ENCODE data around the gene COQ8B.
"Not testable (repeated sequence)": the region's sequence is repeated elsewhere in the genome, so short reads cannot be mapped to it uniquely, and the experiment has no call there.

COQ8B gene

DNA sequence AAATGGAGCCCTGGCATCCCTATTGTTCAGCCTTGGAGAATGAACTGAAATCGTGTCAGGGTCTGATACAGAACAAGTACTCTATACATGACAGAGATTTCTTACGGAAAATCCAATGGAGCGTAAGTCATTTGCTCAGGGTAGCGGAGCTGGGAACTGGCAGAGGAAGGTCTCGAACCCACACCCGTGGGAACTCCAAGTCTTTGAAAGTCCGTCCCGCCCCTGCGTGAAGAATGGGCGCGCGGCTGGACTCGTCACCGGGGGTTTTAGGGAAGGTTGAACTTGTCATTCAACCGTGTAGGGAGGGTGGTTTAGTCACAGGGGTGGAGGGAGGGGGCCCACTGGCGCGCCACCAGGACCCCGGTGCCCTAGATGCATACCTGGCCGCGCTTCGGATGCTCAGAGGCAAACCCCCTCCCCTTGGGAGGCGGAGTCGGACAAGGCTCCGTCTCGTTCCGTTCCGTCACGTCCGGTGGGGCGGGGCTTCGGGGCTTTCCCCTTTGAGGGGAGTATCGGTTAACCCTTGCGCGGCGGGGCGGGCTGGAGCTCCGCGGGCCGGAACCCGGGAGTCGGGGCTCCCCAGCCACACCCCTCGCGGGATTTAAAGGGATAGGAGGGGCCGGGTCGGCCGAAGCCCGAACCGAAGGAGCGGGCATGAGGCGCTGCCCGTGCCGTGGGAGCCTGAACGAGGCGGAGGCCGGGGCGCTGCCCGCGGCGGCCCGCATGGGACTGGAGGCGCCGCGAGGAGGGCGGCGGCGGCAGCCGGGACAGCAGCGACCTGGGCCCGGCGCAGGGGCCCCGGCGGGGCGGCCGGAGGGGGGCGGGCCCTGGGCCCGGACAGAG is at the start of gene COQ8B, which contains the start of gene ITPKC:
Gene COQ8B (minus strand): TSS at position 405 of the 843 bp plus-strand sequence. CDS start 2,254 bp downstream, outside the sequence.
Gene ITPKC (plus strand): TSS at position 631 of the 843 bp plus-strand sequence. CDS start 24 bp downstream, at position 655.
- peak; percentile 89 for DNase-seq (ENCODE audit: low read depth)

DNA sequence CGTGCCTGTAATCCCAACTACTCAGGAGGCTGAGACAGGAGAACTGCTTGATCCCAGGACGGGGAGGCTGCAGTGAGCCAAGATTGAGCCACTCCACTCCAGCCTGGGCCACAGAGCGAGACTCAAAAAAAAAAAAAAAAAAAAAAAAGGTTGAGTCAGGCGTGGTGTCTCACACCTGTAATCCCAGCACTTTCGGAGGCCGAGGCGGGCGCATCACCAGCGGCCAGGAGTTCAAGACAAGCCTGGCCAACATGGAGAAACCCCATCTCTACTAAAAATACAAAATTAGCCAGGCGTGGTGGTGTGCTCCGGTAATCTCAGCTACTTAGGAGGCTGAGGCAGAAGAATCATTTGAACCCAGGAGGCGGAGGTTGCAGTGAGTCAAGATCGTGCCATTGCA is 49.7 kb upstream of the COQ8B start:
- DNase-seq (ENCODE audit: low read depth), result not testable (repeated sequence)

DNA sequence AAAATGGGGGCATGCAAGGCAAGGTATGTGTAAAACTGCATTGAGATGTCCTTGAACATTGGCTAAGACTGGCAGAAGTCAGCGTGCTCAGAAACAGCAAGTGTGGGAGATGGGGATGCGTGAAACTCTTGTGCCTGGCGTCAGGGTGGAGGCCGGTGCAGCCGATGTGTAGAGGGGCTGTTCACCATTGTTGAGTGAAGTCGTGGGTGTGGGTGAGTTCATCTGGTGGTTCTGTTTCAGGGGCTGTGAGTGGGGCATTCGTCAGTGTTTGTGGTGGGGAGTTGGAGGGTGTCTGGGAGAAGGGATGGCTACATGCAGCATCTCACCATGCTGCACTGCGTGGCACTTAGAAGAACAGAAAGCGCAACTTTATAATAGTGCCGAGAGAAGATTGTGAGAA is 47.3 kb upstream of the COQ8B start:
- DNase-seq (ENCODE audit: low read depth), result no peak

DNA sequence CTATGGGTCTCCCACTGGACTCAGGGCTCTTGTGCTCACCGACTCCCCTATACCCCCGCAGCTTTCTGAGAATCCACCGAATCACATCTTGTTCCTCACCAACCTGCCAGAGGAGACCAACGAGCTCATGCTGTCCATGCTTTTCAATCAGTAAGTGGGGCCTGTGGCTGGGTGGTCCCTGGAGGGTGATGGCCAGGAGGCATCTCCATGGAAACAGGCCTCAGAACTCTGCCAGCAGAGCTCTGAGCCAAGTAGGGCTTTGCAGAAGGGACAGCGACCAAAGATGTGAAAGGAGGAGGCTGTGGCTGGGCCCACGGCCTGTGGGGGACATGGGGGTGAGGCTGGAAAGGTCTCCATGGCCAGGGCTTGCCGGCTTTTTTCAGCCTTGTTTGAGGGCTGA is 46.8 kb upstream of the COQ8B start:
- DNase-seq (ENCODE audit: low read depth), result no peak

DNA sequence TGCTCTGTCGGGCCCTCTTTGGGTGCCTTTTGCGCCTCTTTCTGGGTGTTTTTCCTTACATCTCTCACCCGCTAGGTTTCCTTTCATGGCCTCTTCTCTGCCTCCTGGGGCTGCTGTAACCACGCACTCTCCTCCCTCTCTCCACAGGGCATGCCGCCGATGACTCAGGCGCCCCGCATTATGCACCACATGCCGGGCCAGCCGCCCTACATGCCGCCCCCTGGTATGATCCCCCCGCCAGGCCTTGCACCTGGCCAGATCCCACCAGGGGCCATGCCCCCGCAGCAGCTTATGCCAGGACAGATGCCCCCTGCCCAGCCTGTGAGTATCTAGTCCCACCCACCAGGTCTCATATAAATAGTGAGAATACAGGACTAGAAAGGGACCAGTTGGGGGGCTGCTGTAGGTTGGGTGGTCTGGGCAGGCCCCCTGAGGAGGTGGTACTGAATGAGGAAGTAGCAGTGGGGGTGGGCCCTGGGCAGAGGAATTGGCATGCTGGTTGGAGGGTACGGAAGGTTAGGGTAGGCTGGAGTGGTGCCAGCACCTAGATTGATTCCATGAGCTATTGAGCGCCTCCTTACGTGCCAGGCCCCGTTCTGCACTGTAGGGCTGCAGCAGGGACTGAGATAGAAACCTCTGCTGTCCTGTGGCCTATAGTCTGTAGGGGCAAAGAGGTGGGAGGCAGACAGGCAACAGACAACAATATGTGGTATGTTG is 46.2 kb upstream of the COQ8B start:
- DNase-seq (ENCODE audit: low read depth), result no peak

DNA sequence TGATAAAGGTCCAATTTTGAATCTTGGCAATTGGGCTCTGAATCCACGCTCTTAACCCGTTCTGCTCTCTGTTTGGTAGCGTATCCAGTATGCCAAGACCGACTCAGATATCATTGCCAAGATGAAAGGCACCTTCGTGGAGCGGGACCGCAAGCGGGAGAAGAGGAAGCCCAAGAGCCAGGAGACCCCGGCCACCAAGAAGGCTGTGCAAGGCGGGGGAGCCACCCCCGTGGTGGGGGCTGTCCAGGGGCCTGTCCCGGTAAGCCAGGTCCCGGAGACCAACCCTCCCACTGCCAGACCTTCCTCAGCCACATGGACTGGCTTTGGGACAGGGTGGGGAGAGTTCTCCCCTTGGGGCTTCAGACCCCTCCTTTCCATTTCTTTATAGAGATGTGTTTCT is 42.7 kb upstream of the COQ8B start:
- no peak for DNase-seq (ENCODE audit: low read depth)

DNA sequence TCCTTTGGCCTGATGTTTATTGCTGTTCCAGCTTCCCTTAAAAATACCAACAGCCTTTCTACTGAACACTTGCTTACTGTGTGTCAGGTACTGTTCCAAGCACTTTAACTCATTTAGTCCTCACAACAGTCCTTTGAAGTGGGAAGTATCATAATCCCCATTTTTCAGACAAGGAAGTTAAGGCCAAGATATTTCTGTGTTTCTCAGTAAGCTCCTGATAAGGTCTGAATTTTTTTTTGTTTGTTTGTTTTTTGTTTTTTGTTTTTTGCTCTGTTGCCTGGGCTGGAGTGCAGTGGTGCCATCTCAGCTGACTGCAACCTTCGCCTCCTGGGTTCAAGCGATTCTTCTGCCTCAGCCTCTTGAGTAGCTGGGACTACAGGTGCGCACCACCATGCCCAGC is 41.8 kb upstream of the COQ8B start:
- no peak for DNase-seq (ENCODE audit: low read depth)

DNA sequence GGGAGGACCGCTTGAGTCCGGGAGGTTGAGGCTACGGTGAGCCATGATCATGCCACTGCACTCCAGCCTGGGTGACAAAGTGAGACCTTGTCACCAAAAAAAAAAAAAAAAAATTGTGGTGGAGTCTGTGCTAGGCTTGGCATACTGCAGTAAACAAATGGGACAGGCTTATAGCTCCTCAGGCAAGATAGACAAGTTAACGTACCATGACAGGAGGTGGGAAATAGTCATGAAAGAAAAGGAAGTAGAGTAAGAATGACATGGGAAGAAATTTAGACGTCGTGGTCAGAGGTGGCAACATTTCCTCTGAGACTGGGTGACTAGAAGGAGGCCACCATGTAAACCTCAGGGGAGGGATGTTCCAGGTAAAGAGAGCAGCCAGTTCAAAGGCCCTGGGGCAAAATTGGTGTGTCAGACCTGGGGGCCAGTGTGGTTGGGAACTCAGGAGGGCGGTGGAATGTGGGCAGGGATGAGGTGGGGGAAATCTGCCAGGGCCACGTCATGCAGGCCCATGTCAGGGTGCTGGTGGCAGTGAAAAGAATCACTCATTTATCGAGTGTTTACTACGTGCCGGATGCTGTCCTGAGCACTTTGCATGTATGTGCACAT is 39.9 kb upstream of the COQ8B start:
- no peak for DNase-seq (ENCODE audit: low read depth)

DNA sequence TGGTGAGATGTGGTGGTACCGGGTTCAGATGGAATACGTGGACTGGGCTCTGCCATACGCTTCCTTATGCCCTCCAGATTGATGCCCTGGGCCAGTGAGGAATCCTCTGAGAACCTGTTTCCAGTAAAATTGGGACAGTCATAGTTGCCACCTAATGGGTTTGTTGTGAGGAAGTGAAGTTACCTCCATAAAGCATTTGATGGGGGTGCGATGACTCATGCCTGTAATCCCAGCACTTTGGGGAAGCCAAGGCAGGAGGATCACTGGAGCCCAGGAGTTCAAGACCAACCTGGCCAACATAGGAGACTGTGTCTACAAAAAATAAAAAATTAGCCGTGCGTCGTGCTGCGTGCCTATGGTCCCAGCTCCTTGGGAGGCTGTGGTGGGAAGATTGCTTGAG is 39.1 kb upstream of the COQ8B start:
- DNase-seq (ENCODE audit: low read depth), result no peak

DNA sequence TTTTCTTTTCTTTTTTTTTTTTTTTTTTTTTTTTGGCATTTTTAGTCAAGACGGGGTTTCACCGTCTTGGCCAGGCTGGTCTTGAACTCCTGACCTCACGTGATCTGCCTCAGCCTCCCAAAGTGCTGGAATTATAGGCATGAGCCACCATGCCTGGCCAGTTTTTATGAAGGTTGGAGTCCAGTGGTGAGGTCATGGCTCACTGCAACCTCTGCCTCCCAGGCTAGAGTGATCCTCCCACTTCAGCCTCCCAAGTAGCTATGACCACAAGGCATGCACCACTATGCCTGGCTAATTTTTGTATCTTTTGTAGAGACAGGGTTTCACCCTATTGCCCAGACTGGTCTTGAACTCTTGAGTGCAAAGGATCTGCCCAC is 38.5 kb upstream of the COQ8B start:
- DNase-seq (ENCODE audit: low read depth), result no peak

DNA sequence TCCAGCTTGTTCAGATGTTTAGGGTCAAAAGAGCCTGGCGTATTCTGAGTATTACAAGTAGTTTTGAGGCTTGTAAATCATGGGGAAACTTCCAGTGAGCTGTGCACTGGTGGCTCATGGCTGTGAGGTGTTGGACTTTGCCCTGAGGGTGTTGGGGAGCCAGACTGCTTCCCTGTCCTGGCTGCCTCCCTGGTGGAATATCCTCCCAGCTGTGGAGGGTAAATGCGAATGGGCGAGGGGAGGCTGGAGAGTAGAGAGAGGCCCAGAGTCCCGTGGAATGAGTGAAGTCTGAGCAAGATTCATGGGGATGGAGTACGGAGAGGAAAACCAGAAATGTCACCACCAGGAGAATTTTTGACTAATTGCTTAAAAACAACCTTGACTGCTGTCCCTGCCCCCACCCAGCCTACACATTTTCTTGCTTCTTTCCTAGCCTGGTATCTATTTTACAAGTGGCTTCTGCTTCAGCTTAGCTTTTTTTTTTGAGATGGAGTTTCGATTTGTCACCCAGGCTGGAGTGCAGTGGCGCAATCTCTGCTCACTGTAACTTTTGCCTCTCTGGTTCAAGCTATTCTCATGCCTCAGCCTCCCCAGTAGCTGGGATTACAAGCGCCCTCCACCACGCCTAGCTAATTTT is 38.0 kb upstream of the COQ8B start:
- DNase-seq (ENCODE audit: low read depth), result no peak

DNA sequence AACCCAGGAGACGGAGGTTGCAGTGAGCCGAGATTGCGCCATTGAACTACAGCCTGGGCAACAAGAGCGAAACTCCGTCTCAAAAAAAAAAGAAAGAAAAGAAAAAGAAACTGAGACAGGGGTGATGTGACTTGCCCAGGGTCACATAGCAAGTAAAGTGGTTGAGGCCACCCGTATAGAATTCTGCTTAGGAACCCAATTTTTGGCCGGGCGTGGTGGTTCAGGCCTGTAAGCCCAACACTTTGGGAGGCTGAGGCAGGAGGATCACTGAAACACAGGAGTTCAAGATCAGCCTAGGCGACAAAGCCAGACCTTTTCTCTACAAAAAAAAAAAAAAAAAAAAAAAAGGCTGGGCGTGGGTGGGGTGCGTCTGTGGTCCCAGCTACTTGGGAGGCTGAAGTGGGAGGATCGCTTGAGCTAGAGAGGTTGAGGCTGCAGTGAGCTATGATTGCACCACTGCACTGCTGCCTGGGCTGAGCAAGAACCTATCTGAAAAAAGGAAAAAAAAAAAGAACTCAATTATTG is 35.6 kb upstream of the COQ8B start:
- DNase-seq (ENCODE audit: low read depth), result no peak

DNA sequence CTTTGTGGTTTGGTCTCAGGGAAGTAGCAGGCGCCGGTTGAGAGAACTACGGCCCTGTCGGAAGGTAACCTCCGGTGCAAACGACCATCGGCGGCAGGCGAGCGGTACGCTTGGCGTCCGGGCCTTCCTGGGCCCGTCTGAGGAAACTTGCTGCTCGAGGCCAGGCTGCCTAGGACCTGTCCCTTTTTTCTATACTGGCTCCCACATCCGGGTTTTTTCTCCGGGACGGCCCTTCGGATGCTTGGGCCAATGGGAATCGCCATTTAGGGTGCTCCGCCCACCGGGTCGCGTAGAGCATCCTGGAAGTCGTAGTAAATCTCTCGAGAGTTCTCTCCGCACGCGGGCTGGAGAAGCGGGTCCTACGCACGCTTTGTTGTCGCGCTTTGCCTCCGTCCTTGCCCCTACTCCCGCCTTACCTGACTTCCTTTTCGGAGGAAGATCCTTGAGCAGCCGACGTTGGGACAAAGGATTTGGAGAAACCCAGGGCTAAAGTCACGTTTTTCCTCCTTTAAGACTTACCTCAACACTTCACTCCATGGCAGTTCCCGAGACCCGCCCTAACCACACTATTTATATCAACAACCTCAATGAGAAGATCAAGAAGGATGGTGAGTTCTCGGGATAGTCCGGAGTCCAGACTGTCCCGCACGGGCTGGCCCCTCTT is 34.3 kb upstream of the COQ8B start, which contains the start of gene SNRPA:
Gene SNRPA (plus strand): TSS at position 330 of the 664 bp plus-strand sequence. CDS start 206 bp downstream, at position 536.
- peak; percentile 86 for DNase-seq (ENCODE audit: low read depth)

DNA sequence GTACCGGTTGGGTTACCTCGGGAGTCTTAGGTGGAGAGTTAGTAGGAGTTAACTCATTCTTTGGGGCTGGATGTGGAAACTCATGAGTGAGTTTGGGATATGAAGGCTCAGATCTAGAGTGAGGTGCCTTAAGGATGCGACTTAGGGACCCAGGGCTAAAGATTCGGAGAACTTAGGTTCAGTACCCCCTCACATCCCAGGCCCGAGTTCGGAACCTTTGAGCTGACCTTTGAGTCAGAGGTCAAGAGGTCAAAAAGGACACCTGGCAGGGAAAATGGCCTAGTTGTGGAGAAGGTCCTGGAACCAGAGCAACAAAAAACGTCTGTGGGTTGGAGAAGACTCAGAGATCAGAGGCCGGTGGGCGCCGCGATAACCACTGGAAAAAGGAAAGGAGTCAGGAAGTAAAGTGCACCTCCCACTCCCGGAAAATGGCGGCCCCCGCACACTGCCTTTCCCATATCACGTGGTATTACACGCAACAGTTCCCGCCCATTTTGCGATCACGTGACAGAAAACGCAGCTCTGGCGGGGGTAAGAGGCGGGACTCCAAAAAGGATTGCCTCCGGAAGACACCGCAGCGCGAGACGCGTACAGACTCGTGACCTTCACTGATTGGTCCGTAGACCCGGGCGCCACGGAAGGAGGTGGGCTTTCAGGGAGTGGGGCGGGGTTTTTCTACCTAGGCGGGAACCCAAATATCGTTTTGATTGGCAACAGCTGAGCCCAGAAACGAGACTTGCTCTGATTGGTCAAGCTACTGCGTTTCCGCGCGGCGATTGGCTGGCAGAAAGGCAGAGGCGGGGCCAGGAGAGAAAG is 33.6 kb upstream of the COQ8B start, which contains the start of gene ACTMAP:
Gene ACTMAP (minus strand): TSS at position 420 of the 816 bp plus-strand sequence. CDS start 674 bp downstream, outside the sequence.
- DNase-seq (ENCODE audit: low read depth), result peak; percentile 99

DNA sequence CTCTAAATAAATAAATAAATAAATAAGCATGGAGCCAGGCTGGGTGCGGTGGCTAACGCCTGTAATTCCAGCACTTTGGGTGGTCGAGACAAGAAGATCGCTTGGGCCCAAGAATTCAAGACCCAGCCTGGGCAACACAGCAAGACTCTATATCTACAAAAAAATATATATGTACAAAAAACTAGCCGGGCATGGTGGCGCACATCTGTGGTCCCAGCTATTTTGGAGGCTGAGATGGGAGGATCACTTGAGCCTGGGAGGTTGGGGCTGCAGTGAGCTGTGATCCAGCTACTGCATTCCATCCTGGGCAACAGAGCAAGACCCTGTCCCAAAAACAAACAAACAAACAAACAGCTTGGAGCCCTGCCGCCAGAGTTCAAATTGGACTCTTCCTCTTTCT is 30.9 kb upstream of the COQ8B start:
- DNase-seq (ENCODE audit: low read depth), result no peak

DNA sequence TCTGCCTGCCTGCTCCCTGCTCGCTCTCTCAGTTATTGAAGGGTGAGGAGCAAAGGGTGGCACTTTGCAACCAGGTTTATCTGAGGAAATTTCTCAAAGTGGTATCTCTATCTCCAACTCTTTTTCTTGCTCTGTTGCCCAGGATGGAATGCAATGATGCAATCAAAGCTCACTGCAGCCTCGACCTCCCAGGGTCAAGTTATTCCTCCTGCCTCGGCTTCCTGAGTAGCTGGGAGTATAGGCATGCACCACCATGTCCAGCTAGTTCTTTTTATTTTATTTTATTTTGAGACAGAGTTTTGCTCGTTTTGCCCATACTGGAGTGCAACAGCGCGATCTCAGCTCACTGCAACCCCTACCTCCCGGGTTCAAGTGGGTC is 28.7 kb upstream of the COQ8B start:
- no peak for DNase-seq (ENCODE audit: low read depth)

DNA sequence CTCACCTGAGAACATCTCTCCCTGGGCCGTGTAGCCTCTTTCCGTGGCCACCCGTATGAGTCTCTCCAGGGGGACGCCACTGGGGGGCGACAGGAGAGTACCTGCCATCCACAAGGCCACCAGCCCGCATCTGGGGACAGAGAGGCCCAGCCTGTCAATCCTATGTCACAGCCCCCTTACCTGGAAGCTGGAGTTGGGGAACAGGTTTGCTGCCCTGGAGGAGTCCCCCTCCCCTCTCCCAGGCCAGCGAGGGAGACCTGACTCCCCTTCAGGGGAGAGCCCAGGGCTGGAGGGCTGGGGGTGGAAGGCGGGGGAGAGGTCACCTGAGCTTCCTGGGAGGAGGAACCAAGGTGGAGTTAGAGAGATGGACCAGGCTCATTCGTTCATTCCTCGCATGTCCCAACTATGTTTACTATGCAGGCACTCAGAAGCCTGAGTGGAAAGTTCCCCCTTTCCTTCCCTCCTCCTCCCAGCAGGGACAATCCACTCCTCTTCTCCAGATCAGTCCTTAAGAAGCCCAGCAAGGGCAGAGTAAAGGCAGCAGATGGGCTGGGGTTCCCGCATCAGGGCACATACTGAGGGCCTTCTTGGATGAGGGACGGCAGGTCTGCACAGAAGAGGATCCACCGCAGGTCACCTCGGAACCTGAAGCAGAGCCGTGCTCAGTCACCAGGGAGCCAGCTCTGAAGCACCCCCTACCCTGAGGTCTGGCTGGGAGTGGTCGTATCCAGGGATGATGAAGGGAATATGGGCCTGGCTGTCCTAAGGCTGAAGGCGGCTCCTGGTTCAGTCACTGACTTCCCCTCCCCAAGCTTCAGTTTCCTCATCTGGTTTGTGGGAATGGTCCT is 28.1 kb upstream of the COQ8B start:
- DNase-seq (ENCODE audit: low read depth), result no peak

DNA sequence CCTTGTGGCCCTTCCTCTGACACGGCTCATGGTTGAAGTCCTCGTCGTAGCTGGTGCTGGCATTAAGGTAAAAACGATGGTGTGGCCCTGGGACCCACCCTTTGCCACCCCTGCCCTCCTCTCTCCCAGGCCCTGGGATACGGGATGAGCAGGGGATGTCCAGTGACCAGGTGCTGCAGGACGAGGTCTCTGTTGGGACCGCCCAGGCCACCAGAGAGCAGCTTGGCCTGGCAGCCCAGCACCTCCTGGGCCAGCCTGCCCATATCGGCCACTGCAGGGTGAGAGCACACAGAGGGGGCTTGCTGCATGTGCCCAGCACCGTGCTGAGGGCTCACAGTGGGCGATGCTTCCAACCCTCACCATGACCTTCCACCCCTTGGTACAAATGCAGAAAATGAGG is 27.2 kb upstream of the COQ8B start:
- DNase-seq (ENCODE audit: low read depth), result no peak

DNA sequence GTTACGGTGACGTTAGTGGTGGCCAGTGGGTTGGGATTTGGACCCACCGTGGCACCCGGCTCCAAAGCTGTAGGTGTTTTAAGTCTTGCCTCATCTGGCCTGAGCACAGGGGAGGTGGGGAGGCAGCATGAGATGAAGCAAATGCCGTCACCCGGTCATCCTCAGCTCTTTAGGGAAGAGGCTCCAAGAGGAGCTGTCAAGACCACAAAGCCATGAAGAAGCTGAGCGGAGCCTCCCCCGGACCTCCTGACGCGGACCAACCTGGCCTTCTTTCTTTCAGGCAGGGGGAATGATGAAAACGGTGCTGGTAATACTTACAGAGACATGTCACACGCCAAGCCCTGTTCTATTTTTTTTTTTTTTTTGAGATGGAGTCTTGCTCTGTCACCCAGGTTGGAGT is 26.2 kb upstream of the COQ8B start:
- DNase-seq (ENCODE audit: low read depth), result no peak

DNA sequence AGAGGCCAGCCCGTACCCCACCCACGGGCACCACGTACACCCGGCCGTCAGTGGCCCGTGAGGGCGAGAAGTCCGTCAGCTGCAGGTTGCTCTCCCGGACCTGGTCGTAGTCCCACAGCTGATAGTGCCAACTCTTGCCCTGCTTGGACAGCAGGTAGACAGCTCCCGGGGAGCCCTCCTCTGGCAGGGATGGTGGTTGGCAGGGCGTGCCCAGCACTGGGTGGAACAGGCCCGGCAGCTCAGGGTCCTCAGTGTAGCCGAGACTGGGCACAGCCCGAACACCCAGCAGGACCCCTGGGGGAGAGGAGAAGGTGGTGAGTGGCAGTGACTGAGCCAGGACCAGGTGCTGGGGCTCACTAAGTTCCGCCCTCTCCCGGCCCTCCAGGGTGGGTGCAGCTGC is 25.8 kb upstream of the COQ8B start:
- DNase-seq (ENCODE audit: low read depth), result no peak

Data from CMK (cell line).